Right lung (tissue), 5 donors: Measurements from ENCODE around the gene COL12A1. TPM values are rescaled to one million over a fixed set of nuclear protein-coding genes. Genes with fewer than 3 reads are reported as not detected.

Source experiments
- DNase-seq, 2 donors: peaks; one replicate each; pipeline ENCODE4 v3.0.0-alpha.2; 2013
- polyA plus RNA-seq, 5 donors: library from polyadenylated mRNA; unstranded; fragments of 120-200 nt; gene quantifications; one replicate each; pipeline versions ENCODE4 v1.2.1 to v1.2.3, GENCODE V29; 2013; ENCODE audit warnings: inconsistent platforms in 1 of 5, low replicate concordance in 1 of 5; ENCODE audit not compliant: insufficient read length in 5 of 5, insufficient read depth in 1 of 5

COL12A1 gene
- polyA plus RNA-seq, 5 donors: 26.0 to 44.2 (median 29.6) TPM

- no peak for DNase-seq
These were observed 156.5 kb downstream of the COL12A1 start for GRCh38 chr6:75049308-75049707.

GRCh38 chr6:75044846-75045245 is 161.0 kb downstream of the COL12A1 start:
- no peak for DNase-seq

- no peak for DNase-seq
These were observed 164.5 kb downstream of the COL12A1 start for GRCh38 chr6:75041381-75041780.

Other genes with a start within 250 kb of the COL12A1 start
- 100 to 1,000 TPM; 180 to 245 (median 225) TPM for gene COX7A2, start 37.7 kb upstream of the COL12A1 start, polyA plus RNA-seq
- 100 to 1,000 TPM; 119 to 194 (median 169) TPM for gene TMEM30A, start 78.7 kb upstream of the COL12A1 start, polyA plus RNA-seq